Muscle of back (tissue), 13 donors: ENCODE results near the gene BACE1. TPM values are rescaled to one million over a fixed set of nuclear protein-coding genes. Genes with fewer than 3 reads are reported as not detected.
A peak's percentile ranks its signal among the peaks of the same experiment; 100 is the strongest.
"Not testable (repeated sequence)": the region's sequence is repeated elsewhere in the genome, so short reads cannot be mapped to it uniquely, and the experiment has no call there.

ENCODE experiments used
- DNase-seq, 3 donors: peaks; one replicate each; pipeline versions ENCODE4 v3.0.0 to v3.0.0-alpha.2; 2013
- long read RNA-seq, 9 donors: transcript quantifications; one replicate each; lab custom pipeline, GENCODE V29; 2026
- polyA plus RNA-seq, 10 donors: library from polyadenylated mRNA; unstranded; fragments of 120-200 nt; gene quantifications; one replicate each; pipeline ENCODE4 v1.2.1, GENCODE V29; 2013; ENCODE audit not compliant: insufficient read length in 10 of 10

BACE1 gene
- polyA plus RNA-seq, result 10 to 100 TPM; 31.7 to 41.2 (median 37.8) TPM
- long read RNA-seq, donor 1, full-length matches to known transcripts, result 4 of 4 reads
- long read RNA-seq, donor 1, partial matches to known transcripts, result 0 of 4 reads
- long read RNA-seq, donor 1, other reads (novel, unspliced or antisense), result 0 of 4 reads
- long read RNA-seq, donor 2, full-length matches to known transcripts, result 3 of 3 reads
- long read RNA-seq, donor 2, partial matches to known transcripts, result 0 of 3 reads
- long read RNA-seq, donor 2, other reads (novel, unspliced or antisense), result 0 of 3 reads
- long read RNA-seq, donor 3, result 0 reads
- long read RNA-seq, donor 4, full-length matches to known transcripts, result 1 of 1 reads
- long read RNA-seq, donor 4, partial matches to known transcripts, result 0 of 1 reads
- long read RNA-seq, donor 4, other reads (novel, unspliced or antisense), result 0 of 1 reads
- long read RNA-seq, donor 5, full-length matches to known transcripts, result 9 of 14 reads
- long read RNA-seq, donor 5, partial matches to known transcripts, result 5 of 14 reads
- long read RNA-seq, donor 5, other reads (novel, unspliced or antisense), result 0 of 14 reads
- long read RNA-seq, donor 6, full-length matches to known transcripts, result 5 of 5 reads
- long read RNA-seq, donor 6, partial matches to known transcripts, result 0 of 5 reads
- long read RNA-seq, donor 6, other reads (novel, unspliced or antisense), result 0 of 5 reads
- long read RNA-seq, donor 7, full-length matches to known transcripts, result 7 of 7 reads
- long read RNA-seq, donor 7, partial matches to known transcripts, result 0 of 7 reads
- long read RNA-seq, donor 7, other reads (novel, unspliced or antisense), result 0 of 7 reads
- long read RNA-seq, donor 8, full-length matches to known transcripts, result 2 of 2 reads
- long read RNA-seq, donor 8, partial matches to known transcripts, result 0 of 2 reads
- long read RNA-seq, donor 8, other reads (novel, unspliced or antisense), result 0 of 2 reads
- long read RNA-seq, donor 9, result 0 reads

GRCh38 chr11:117316197-117316961 lies at the start of gene BACE1:
TSS of gene BACE1 (minus strand) at chr11:117316256. CDS start at chr11:117315795, 461 bp downstream.
- DNase-seq, result peak; percentile 87 to 95 (median 89)

- DNase-seq, result no peak
Measured at GRCh38 chr11:117361432-117361831, 45.4 kb upstream of the BACE1 start.

- DNase-seq, result no peak
Measured at GRCh38 chr11:117356126-117356890, 40.3 kb upstream of the BACE1 start.

GRCh38 chr11:117354550-117354949 lies 38.5 kb upstream of the BACE1 start:
- no peak for DNase-seq

GRCh38 chr11:117345039-117345438 lies 29.0 kb upstream of the BACE1 start:
- DNase-seq, result no peak

- DNase-seq, result no peak
Measured at GRCh38 chr11:117337076-117337475, 21.0 kb upstream of the BACE1 start.

- no peak for DNase-seq
Measured at GRCh38 chr11:117335399-117335798, 19.3 kb upstream of the BACE1 start.

GRCh38 chr11:117334896-117335295 lies 18.8 kb upstream of the BACE1 start:
- DNase-seq, result no peak

- DNase-seq, result no peak
Measured at GRCh38 chr11:117333917-117334316, 17.9 kb upstream of the BACE1 start.

- no peak for DNase-seq
Measured at GRCh38 chr11:117332843-117333242, 16.8 kb upstream of the BACE1 start.

- DNase-seq, result peak in 1 of 3 donors; percentile 43
Measured at GRCh38 chr11:117328375-117329010, 12.4 kb upstream of the BACE1 start.

- DNase-seq, result peak; percentile 96 to 99 (median 97)
Measured at GRCh38 chr11:117327567-117328374, 11.7 kb upstream of the BACE1 start, which contains the start of gene CEP164. TSS of gene CEP164 (plus strand) at chr11:117327854. CDS start at chr11:117338587, 10,733 bp downstream.

GRCh38 chr11:117327255-117327566 lies 11.2 kb upstream of the BACE1 start:
- not testable (repeated sequence) for DNase-seq

GRCh38 chr11:117319214-117319840 lies 3.3 kb upstream of the BACE1 start:
- DNase-seq, result peak in 1 of 3 donors; percentile 48

- DNase-seq, result no peak
Measured at GRCh38 chr11:117318738-117319137, 2.7 kb upstream of the BACE1 start.

GRCh38 chr11:117315285-117316196 lies 515 bp downstream of the BACE1 start:
- DNase-seq, result peak in 1 of 3 donors; percentile 55

GRCh38 chr11:117314840-117315239 lies 1.2 kb downstream of the BACE1 start:
- DNase-seq, result peak in 1 of 3 donors; percentile 11
